NB4 (cell line): ENCODE results near the gene TRPC6.

ENCODE experiments used
- CTCF ChIP-seq: IDR thresholded peaks from one replicate; pipeline ENCODE4 v1.5.1; 2012; ENCODE audit warnings: low read depth, low read length
- MAX ChIP-seq: IDR thresholded peaks from 2 replicates; pipeline ENCODE4 v1.6.1; 2011; ENCODE audit warnings: low read depth, low read length

- TF ChIP-seq CTCF (no peak), MAX (no peak)
These were observed 105.9 kb downstream of the TRPC6 start for GRCh38 chr11:101477926-101478325.
